T-helper 9 cell (primary cell): ENCODE results near the gene XPNPEP1.
A peak's percentile ranks its signal among the peaks of the same experiment; 100 is the strongest.

ENCODE experiments used
- DNase-seq: peaks from one replicate; pipeline ENCODE4 v3.0.0-alpha.2; 2020

Gene XPNPEP1

GRCh38 chr10:109861081-109861480, 62.2 kb downstream of the XPNPEP1 start:
- no peak for DNase-seq

- DNase-seq: no peak
Measured at GRCh38 chr10:109859221-109859620, 64.1 kb downstream of the XPNPEP1 start.

GRCh38 chr10:109855746-109856145, 67.6 kb downstream of the XPNPEP1 start:
- no peak for DNase-seq

DNA sequence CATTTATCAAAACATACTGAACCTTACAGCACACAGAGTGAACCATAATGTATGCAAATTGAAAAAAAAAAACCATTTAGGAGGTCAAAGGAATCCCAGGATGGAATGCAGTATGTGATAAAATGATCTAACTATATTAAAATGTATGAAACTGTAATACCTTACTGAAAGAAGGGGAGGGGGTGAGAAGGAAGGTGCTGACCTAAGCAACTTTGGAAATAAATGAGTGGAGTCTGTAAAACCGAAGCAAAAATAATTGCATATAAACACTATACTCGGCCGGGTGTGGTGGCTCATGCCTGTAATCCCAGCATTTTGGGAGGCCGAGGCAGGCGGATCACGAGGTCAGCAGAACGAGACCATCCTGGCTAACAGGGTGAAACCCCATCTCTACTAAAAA, 69.4 kb downstream of the XPNPEP1 start:
- no peak for DNase-seq

DNA sequence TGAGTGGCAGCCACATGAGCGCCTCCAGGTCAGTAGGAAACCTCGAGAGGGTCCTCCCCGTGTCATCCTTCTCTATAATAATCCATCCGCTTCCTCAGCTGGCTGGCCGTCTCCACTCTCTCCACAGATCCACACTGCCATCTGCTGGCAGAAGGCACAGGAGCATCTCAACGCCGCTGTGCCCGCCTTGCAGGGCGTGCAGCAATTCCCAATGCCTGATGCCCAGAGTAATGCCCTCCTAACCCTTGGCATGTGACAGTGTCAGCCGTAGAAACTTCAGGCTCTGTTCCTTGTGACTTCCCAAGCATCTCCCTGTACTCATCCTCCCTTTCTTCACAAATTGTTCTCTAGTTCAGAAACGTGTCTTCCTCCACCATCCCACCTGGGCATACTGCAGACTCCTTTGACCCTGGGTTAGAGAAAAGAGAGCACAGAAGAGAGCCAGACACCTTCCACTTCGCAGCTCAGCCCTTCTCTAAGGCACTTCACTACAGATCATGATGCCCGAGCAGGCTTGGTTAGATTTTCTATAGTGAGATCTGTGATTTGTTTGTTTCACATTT, 70.8 kb downstream of the XPNPEP1 start:
- DNase-seq: peak; percentile 65

GRCh38 chr10:109851616-109852474, 71.5 kb downstream of the XPNPEP1 start:
- no peak for DNase-seq

GRCh38 chr10:109846832-109847231, 76.5 kb downstream of the XPNPEP1 start:
- DNase-seq: no peak

DNA sequence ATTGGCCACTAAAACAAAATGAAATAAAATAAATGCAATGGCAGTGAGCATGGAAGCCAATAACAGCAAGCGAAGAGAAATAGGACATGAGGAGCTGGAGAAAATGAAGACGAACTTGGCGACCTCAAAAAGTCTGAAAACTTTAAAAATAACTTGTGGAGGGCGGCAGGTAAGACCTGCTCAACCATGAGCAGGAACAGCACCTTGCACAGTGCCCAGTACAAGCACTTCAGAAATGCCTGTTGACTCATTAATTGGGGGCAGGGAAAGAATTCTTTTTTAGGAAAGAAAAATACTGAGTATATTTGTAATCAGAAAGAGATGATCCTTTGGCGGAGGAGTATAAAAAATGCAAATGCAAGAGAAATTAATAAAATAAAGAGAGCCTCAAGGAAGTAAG, 78.0 kb downstream of the XPNPEP1 start:
- no peak for DNase-seq

DNA sequence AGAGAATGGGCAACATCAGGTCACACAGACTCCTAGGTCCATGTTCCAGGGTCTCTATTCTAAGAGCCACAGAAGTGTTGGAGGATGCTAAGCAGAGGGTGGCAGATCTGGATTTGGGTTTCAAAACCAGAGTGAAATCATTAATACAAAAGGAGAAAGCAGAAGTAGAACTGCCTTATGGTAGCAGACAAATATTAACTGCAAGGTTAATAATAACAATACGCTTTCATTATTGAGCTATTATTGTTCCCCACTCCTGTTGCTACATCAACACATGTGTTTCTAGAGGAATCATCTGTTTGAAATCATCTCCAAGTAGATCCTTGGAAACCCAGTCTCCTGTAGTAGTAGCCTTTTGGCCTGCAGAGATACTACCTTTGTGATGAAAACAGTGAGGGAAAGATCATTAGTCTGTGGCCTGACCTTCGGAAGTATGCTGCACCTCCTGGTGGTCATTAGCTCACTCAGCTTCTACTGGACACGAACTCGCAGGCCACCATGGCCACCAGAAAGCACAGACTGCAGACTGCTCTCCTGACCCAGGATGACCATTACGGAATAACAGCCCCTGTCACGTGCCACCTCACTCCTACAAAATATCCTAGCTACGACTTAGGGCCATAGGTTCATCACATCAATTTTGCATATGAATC, 84.6 kb downstream of the XPNPEP1 start:
- no peak for DNase-seq

- DNase-seq: no peak
Measured at GRCh38 chr10:109837384-109837783, 85.9 kb downstream of the XPNPEP1 start.

DNA sequence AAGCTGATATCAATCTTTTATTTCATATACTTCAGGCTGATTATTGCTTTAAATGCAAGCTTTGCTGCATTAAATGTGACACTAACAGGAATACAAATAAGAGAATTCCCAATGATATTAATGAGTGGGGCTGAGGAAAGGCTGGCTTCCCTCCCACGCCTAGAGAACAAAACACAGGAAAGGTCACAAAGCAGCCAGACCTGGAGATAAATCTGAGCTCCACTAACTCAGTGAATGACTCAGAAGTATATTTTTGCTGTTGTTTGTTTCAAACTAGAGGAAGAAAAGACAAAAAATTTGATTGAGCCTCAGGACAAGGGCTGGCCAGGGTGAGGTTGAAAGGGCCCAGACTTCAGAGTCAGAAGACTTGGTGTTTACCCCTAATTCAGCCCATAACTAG, 88.1 kb downstream of the XPNPEP1 start:
- DNase-seq: no peak

DNA sequence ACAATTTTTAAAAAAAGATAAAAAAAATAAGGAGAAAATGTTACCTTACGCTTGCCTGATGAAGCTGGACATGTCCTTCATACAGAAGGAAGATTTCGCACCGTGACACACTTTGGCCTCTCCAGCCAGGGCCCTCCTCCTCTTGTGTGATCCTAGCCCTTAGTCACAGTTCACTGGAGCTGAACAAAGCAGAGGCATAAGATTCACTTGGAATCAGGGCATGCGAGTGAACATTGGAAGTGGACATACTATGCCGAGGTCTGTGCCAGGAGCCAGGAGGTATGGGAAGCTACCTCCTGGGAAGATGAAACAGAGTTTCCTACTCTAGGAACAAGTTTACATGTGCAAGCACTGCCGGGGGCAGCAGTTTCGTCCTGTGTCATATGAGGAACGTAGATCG, 91.5 kb downstream of the XPNPEP1 start:
- DNase-seq: no peak

DNA sequence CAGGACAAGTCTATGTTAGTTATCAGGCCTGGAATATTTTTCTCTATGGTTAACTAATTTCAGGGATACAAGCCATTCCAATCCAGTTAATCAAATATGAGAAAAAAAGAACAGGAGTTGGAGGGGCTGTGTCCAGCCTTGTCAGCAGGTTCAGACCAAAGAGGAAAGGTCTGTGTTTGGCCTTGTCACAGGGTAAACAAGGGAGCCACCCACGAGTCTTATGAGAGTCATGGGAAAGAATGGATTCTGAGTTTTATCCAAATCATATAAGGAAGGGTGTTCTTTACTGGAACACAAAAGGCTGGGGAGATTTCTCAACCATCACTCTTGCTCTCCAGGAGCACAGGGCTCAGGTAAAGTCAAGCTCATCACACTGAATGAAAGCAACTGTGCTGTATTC, 99.1 kb downstream of the XPNPEP1 start:
- no peak for DNase-seq

DNA sequence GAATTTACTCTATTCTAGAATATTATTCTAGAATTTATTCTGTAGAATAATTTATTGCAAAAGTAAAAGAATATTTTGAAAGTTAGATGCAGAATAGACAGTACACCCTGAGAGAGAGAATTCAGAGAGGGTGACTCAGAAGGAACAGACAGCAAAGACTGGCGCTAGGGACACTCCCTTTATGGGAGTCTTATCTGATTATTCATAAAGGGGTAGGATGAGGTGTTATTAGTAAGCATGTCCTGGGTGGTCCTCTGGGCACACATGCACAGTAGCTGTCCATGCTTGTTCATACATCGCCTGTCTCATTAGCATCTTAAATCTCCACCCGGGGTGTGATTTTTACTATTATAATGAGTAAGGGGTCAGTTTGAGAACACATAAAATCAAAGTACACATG, 100.1 kb downstream of the XPNPEP1 start:
- DNase-seq: no peak

DNA sequence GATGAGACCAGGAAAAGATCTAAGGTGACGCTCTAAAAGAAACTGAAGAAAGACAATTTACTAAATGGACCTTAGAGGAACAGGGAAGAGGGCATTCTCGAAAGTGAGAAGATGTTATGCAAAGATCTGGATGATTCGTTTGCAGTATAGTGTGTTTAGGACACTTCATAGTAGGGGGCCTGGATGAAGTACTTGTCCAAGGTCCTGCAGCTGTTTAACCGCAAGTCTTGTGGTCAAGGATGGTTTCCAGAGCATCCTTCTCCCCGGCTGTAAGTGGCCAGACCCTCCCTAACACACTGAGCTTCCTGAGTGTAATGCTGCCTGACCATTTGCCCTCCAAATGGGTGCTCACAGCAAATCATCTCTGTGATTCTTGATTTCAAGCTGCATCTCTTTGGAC, 101.6 kb downstream of the XPNPEP1 start:
- no peak for DNase-seq

DNA sequence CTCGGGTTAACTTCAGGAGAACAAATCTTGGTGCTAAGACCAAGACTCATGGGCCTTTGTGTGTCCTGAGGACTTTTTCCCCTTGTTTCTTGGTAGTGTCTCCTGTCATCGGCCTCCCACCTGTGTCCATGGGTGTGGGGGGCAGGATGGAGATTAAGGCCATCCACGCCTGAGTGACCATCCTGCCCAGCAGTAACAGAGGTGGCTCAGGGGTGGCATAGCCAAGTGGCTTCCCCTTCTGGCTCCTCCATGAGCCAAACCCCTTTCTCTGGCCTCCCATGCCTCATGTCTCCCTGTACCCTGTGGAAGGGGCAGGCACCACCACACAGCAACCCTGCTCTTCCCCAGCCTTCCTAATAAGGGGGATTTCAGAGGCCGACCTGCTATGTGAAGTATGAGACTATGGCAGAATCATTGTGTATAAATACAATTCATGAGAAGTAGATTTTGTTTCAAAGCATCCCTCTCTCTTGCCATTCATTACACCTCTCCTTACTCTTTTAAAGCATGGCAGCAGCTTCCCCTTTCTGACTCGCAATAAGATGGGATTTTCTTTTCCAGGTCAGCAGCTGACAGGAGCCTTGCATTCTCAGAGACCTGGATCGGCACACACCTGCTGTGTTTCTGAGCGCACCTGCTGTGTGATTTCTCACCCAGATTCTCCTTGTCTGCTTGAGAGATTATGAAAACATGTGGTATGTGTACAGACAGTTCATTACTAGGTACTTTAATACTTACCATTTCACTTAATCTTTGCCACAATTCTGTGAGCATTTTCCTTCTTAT, 102.5 kb downstream of the XPNPEP1 start:
- DNase-seq: no peak

DNA sequence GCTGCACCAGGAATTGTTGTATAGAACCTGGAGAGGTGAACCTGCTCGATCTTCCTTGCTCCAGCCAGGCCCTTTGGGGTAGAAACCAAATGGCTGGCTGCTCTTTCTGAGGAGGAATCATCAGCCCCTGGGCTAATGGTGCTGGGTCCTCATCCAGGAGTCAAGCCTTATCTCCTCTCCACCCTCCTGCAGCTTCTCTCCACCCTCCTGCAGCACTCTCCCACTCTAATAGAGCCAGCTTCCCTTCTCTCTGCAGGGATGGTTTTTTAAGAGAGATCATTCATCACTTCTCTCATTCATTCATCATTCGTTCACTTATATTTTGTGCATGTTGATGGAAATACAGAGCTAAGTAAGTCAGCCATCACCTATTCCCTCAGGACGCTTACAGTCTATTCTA, 103.5 kb downstream of the XPNPEP1 start:
- no peak for DNase-seq
